ENCODE results near the gene LRP1. TPM values are rescaled to one million over a fixed set of nuclear protein-coding genes. Genes with fewer than 3 reads are reported as not detected.

LRP1 gene
- total RNA-seq, 4 donors from 2014 or later: 128 to 312 (median 207) TPM

DNA sequence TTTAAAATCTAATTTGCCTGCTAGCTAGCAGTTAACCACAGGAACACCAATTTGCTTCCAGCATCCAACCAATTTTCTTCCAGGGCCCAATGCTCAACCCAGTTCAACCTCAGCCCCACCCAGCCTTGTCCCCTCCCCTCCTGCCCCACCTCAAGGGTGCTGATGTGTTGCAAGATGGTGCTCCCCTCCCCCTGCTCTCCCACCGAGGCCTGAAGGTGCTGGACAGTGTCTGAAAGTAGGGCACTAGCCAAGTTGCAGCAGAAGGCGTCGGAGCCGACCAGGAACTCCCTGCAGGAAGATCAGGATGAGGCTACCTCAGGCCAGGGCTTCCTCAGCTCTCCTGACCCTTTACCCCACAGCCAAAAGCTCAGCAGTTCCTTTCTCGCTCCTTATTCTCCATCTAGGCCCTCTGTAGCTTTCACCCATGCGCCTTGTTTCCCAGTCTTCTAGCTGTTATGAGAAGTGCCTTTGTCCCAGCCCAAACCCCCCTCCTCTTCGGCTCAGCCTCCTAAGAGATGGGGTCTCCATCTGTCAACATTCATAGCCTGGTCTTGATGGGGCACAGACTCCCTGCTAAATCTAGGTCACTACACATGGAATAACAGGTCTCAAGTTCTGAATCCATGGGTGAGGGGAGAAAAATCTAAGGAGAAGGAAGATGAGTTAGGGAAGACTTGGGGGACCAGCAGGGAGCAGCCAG lies 20.7 kb upstream of the LRP1 start:
- Histone ChIP-seq H3K4me3 (no peak overlapping the region), H3K27me3 (no peaks in the 10 kb centered on the region), H3K9me3 (no peaks in the 10 kb centered on the region), H3K36me3 (peaks cover 0 to 50% (median 0%) of the 10 kb centered on the region in 3 donors), H3K27ac (peak overlapping the region in 2 of 4 donors; percentile 25 to 65), H3K4me1 (peaks cover 0 to 55% (median 5%) of the 10 kb centered on the region in 4 donors)
- no peak for TF ChIP-seq POLR2A (IDR thresholded peaks at IDR 0.05)
- TF ChIP-seq, protein P1, sequence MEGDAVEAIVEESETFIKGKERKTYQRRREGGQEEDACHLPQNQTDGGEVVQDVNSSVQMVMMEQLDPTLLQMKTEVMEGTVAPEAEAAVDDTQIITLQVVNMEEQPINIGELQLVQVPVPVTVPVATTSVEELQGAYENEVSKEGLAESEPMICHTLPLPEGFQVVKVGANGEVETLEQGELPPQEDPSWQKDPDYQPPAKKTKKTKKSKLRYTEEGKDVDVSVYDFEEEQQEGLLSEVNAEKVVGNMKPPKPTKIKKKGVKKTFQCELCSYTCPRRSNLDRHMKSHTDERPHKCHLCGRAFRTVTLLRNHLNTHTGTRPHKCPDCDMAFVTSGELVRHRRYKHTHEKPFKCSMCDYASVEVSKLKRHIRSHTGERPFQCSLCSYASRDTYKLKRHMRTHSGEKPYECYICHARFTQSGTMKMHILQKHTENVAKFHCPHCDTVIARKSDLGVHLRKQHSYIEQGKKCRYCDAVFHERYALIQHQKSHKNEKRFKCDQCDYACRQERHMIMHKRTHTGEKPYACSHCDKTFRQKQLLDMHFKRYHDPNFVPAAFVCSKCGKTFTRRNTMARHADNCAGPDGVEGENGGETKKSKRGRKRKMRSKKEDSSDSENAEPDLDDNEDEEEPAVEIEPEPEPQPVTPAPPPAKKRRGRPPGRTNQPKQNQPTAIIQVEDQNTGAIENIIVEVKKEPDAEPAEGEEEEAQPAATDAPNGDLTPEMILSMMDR (IDR thresholded peaks at IDR 0.05): no peak
- DNase-seq: peak in 1 of 3 donors; percentile 45

DNA sequence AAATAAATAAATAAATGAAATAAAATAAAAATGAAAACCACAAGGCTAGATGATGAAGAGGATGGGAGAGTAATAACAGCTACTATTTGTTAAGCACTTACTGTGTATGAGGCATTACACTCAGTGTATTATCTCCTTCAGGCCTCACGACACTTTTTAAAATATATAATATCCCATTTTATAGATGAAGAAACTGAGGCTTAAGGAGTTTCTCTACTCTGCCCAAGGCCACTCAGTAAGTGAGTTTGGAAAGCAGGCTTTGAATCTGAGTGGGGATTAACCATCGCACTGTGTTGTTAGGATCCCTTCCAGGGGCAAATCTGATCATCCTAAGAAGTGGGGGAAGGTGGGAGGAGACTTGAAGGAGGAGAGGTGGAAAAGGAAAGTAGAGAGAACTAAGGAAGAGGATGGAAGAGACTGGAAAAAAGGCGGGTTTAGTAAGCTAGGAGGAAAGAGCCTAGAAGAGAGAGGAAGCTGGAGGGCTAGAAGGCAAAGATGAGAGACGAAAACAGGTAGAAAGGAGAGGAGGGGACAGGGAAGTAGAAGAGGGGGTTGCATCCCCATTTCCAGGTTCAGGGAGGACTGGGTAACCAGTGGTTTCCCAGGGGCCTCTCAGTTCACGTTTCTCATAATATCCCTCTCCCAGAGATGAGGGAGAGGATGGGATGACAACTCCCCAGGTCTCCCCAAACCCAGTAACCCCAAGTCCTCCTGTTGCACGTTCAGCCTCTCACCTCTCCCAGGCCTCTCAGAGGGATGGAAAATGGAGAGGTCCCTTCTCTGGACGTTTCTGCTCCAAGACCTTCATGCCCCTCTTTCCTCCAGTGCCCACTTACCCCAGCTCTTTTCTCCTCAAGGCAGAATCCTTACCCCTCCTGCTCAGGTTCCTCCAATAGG lies 18.8 kb upstream of the LRP1 start:
- H3K36me3 ChIP-seq: peaks cover 0 to 40% (median 0%) of the 10 kb centered on the region in 3 donors
- no peaks in the 10 kb centered on the region for H3K27me3 ChIP-seq
- DNase-seq: no peak
- peaks cover 0 to 49% (median 5%) of the 10 kb centered on the region in 4 donors for H3K4me1 ChIP-seq
- no peaks in the 10 kb centered on the region for H3K9me3 ChIP-seq
- TF ChIP-seq, protein P1 (IDR thresholded peaks at IDR 0.05): no peak
- no peak for TF ChIP-seq POLR2A (IDR thresholded peaks at IDR 0.05)
- H3K4me3 ChIP-seq: peak overlapping the region; percentile 74 to 81 (median 76)
- H3K27ac ChIP-seq: peak overlapping the region; percentile 98 to 99 (median 98)

DNA sequence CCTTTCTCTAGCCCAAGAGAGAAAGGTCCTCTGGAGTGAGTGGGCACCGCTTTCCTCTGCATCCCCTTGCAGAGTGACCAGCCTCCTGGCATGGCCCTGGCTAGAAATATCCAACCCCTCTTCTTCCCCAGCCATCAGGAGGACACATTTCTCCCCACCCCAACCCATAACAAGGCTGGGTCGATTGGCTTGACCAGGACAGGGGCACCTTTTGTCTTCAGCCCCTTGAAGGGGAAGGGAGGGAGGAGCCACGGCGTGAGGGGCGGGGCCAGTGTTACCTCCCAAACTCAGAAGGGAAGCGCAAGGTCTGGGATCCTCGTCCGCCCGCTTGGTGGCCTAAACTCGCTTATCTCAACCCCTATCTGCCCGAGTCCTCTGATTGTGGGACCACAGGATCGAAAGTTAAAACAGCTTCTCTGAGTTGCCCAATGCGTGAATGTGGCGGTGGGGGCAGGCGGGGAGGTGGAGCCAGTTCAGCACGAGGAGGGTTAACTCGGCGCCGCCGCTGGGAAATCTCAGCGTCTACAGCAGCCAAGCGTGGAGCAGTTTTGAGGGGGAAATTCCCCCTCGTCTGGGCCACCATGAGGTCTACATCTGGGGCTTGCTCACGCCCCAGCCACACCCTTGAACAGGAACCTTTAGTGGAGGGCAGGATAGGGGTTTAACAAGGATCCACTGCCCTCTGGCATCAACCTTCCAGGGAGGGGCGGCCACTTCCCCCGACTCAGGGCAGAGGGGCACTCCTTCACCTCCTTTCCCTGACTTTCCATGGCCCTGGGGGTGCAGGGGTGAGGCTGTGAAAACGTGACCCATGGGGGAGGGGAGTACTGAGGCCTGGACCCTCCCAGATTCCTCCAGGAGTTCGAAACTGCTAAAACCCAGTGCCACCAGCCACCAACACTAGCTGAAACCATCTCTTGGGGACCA lies 17.9 kb upstream of the LRP1 start:
- H3K4me3 ChIP-seq: peak overlapping the region; percentile 74 to 81 (median 76)
- H3K9me3 ChIP-seq: no peaks in the 10 kb centered on the region
- peak overlapping the region; percentile 98 to 99 (median 98) for H3K27ac ChIP-seq
- peak; percentile 78 to 93 (median 89) for DNase-seq
- peaks cover 0 to 49% (median 5%) of the 10 kb centered on the region in 4 donors for H3K4me1 ChIP-seq
- H3K36me3 ChIP-seq: peaks cover 0 to 30% (median 0%) of the 10 kb centered on the region in 3 donors
- TF ChIP-seq, protein P1 (IDR thresholded peaks at IDR 0.05): peak in 1 of 6 experiments; percentile 2
- no peak for TF ChIP-seq POLR2A (IDR thresholded peaks at IDR 0.05)
- H3K27me3 ChIP-seq: no peaks in the 10 kb centered on the region

DNA sequence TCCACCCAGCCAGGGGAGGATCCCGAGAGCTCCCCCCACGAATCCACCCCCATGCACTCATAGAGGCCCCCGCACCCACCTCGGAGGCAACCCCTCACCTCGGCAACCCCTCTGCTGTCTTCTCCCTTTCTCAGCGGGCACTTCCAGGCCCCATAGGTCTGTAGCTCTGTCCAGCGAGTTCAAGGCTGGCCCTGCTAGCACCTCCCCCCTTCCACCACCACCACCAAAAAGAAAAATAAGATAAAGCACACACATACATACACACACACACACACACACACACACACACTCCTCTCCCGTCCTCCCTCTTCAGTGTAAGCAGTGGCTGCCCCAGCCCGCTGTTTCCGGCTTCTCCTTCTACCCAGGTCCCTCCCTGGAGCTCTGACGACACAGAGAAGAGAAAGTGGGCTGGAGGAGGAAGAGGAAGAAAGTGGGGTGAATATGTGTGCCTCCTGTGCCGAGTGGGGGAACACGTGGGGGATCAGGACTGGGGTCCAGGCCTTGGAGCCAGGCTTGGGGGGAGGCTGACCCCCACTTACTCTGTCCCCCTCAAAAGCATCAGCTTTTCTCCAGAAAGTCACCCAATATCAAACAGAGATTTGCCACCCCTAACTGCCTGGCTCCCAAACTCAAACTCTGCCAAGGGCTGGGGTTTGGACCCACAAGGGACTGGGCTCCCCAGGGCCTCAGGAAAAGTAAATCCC lies 17.1 kb upstream of the LRP1 start, which contains the start of gene STAT6:
Gene STAT6, minus strand, starts transcription at position 332 of the 704 bp plus-strand sequence. CDS start 3,084 bp downstream, outside the sequence.
- H3K36me3 ChIP-seq: peaks cover 0 to 22% (median 0%) of the 10 kb centered on the region in 3 donors
- H3K27ac ChIP-seq: peak within 1 kb of the TSS; percentile 98 to 99 (median 98)
- peak; percentile 58 to 79 for TF ChIP-seq POLR2A (IDR thresholded peaks at IDR 0.05)
- TF ChIP-seq, protein P1 (IDR thresholded peaks at IDR 0.05): no peak
- DNase-seq: peak; percentile 85 to 96 (median 93)
- H3K27me3 ChIP-seq: no peaks in the 10 kb centered on the region
- H3K9me3 ChIP-seq: no peaks in the 10 kb centered on the region
- peaks cover 0 to 48% (median 5%) of the 10 kb centered on the region in 4 donors for H3K4me1 ChIP-seq
- H3K4me3 ChIP-seq: peak within 1 kb of the TSS; percentile 74 to 81 (median 76)

Measured in Peyer's patch (tissue), 4 donors.